NCI-H1105 (cell line): ENCODE measurements around the gene GAL3ST1.
"Not testable (repeated sequence)": the region's sequence is repeated elsewhere in the genome, so short reads cannot be mapped to it uniquely, and the experiment has no call there.

Experiments used
- DNase-seq: peaks from one replicate; lab custom pipeline; 2025; lab: John Stamatoyannopoulos, UW

The GAL3ST1 gene, protein sequence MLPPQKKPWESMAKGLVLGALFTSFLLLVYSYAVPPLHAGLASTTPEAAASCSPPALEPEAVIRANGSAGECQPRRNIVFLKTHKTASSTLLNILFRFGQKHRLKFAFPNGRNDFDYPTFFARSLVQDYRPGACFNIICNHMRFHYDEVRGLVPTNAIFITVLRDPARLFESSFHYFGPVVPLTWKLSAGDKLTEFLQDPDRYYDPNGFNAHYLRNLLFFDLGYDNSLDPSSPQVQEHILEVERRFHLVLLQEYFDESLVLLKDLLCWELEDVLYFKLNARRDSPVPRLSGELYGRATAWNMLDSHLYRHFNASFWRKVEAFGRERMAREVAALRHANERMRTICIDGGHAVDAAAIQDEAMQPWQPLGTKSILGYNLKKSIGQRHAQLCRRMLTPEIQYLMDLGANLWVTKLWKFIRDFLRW

DNA sequence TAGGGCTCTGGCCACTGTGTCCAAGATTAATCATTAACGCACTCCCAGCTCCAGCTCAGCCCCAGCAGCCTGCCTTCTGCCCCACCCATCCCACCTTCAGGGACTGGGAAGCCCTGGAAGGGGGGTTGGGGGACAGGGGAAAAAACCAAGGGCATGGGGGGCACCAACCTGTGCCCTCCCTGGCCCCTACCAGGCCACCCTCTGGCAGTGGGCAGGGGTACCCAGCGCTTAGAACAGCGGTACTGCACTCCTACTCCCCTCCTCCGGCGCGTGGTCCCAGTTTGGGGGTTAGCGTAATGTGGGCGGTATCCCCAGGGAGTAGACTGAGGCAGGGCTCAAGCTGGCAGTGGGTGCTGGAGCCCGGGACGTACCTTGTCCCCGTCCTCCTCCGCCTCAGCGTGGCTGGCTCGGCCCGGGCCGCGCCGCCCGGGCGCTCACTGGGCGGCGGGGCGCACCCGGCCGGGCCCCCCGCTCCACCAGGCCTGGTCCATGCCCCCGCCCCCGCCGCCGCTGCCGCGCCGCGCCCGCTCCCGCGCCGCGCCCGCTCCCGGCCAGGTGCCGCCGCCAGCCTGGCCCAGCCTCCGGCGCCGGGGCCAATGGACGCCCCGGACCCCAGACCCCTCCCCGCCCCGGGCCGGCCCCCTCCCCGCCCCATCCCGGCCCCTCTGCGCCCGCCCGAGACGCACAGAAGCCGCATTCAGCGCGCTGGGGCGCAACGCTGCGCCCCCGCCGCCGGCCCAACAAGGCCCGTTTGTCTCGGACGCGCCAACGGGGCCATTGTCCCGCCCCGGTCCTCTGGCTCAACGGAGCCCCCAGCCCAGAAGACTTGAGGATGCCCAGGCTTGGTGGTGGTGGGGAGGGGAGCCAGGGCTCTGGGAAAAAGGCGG, at the start of gene GAL3ST1:
GAL3ST1 (minus strand) TSS at position 571 of the 887 bp plus-strand sequence. CDS start 17,273 bp downstream, outside the sequence.
- DNase-seq = peak; percentile 8

DNA sequence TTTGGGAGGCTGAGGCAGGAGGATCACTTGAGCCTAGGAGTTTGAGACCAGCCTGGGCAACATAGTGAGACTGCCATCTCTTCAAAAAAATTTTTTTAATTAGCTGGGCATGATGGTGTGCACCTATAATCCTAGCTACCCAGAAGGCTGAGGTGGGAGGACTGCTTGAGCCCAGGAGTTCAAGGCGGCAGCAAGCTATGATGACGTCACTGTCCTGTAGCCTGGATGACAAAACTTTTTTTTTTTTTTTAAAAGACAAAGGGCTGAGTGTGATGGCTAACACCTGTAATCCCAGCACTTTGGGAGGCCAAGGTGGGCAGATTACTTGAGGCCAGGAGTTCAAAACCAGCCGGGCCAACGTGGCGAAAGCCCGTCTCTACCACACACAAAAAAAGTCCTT, 45.4 kb upstream of the GAL3ST1 start:
- not testable (repeated sequence) for DNase-seq

DNA sequence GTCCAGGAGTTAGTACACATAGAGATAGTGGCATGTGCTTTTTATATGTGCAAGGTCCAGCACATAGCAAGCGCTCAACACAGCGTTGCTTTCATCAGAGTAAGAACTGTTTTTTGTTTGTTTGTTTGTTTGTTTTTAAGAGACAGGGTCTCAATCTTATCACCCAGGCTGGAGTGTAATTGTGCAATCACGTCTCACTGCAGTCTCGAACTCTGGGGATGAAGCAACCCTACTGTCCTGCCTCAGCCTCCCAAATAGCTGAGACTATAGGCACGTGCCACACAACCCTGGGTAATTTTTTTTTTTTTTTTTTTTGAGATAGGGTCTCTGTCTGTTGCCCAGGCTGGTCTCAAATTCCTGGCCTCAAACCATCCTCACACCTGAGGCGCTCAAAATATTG, 43.4 kb upstream of the GAL3ST1 start:
- no peak for DNase-seq

DNA sequence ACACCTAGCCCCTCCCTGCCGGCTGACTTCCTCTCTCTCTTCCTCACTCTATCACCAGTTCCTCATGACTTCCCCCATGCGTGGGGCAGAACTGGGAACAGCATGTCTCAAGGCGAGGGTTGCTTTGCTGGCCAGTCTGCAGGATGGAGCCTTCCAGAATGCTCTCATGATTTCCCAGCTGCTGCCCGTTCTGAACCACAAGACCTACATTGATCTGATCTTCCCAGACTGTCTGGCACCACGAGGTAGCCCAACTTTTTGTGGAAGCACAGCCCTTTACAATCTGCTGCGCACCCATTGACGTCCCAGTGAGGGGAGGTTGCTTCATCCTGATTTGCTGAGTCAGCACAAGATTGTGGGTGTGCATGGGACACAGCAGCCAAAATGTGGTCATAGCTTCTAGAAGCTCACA, 41.1 kb upstream of the GAL3ST1 start:
- no peak for DNase-seq

DNA sequence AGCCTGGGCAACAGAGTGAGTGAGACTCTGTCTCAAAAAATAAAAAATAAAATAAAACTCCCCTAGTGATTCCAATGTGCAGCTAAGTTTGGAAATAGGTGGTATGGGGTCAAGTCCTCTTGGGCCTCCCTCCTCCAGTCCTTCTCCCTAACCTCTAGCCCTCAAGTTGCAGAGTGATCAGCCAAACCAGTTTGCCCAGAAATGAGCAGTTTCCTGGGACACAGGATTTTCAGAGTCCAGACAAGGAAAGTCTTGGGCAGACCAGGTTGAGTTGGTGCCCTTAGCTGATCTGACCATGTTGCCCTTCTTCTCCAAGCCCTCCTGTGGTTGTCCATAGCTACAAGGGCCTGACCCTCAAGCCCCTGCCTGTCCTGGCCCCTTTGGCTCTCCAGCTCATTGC, 40.4 kb upstream of the GAL3ST1 start:
- DNase-seq = no peak

DNA sequence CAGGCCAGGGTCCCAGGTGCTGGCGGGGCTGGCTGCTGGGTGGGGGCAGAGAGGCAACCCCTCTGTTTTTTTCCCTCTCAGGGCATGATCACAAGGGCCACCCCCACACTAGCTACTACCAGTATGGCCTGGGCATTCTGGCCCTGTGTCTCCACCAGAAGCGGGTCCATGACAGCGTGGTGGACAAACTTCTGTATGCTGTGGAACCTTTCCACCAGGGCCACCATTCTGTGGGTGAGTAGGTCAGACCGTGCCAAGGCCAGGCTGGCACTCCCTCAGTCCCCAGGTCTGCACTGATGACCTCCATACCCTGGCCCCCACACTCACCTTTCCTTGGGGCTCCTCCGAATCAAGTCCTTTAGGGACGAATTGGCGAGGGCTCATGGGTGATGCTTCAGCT, 39.8 kb upstream of the GAL3ST1 start:
- DNase-seq = no peak

DNA sequence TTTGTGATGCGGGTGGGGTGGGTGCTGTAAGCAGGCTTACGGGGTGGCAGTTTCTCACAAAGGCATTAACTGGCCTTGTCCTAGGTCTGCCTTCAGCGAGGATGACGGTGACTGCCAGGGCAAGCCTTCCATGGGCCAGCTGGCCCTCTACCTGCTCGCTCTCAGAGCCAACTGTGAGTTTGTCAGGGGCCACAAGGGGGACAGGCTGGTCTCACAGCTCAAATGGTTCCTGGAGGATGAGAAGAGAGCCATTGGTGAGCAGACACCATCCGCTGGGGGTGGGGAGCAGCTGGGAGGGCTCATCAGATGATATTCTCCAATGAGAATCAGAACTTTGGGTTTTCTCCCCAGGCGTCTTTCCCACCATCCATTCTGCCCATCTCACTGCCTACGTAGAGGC, 38.3 kb upstream of the GAL3ST1 start:
- DNase-seq = no peak

DNA sequence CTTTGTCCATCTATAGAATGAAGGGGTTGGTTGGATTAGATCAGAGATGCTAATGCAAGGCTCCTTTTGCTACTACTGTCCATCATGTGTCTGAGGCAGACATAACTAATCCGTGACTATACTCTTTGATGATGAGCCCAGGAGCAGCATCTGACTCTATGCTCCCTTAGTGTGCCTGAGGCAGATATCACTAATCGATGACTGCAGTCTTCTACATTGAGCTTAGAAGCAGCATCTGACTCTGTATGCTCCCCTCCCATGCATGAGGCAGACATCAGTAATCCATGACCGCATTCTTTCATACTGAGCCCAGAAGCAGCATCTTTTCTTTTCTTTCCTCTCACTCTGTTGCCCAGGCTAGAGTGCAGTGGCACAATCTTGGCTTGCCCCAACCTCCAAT, 36.7 kb upstream of the GAL3ST1 start:
- DNase-seq = no peak

DNA sequence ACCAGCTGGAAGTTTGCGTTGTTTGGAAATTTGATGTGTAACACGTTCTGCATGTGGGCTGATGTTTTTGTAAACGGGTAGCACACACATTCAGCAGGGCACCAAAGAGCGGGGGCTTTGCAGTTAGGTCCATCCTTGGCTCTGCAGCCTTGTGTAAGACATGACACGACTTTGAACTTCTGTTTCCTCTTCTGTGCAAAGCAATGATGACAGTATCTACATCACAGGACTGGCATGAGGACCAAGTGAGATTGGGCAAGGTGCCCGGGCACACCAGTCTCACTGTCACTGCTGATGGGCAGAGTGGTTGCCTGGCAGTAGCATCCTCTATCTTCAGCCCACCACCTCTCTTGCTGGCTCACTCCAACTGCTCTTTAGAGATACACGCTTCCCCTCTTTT, 35.8 kb upstream of the GAL3ST1 start:
- no peak for DNase-seq

DNA sequence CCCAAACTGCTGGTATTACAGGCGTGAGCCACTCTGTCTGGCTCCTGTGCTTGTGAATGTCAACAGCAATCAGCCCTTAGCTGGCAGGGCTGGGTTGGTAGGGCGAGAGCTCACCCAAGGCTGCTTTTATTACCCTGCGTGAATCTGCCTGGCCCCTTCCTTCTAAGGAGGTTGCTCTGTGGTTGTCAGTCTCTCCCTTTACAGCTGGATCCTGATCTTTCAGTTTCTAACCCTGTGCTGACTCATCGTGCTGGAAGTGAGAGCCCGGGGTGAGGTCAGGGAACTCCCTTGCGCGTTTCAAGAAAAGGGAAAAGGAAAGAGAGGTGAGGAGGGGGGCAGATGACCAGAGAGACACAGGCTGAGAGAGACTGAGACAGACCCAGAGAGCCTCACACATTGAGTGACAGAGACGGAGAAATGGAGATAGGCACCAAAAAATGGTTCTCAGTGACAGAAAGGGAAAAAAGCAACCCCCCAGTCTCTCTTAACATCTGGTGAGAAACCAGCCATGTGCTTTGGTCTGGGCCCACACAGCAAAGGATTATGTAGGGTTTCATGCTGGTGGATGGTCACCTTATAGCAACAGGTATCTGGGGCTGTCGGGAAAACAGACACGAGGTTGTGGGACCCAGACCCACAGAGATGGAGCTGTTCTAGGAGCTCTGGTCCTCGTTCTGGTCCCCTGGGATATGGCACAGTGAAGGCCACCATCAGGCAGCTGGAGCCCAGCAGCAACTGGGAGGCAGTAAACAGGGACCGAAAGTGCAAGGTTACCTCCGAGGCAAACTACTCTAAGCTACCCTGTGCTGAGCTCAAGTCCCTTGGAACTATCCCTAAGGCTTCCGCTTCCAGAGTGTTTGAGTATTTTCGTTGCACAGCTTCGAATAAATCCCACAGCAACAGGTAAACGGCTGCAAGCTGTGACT, 35.1 kb upstream of the GAL3ST1 start:
- DNase-seq = no peak

DNA sequence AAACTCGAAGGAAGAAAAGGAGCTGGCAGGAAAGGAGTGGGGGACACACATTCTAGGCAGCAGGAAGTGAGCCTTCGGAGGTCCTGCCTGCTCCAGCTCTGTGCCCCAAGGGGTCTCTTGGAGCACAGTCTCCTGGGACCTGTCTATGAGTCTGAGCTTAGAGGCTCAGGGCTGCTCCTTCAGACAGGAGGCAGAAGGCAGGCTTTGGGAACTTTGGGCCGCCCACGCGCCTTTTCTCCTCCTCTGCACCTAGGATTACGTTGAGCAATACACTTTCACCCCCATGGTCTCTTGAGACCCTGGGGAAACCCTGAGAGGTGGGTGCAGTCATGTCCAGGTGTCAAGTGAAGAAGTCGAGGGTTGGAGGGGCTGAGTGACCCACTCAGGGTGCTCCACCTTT, 33.5 kb upstream of the GAL3ST1 start:
- no peak for DNase-seq

DNA sequence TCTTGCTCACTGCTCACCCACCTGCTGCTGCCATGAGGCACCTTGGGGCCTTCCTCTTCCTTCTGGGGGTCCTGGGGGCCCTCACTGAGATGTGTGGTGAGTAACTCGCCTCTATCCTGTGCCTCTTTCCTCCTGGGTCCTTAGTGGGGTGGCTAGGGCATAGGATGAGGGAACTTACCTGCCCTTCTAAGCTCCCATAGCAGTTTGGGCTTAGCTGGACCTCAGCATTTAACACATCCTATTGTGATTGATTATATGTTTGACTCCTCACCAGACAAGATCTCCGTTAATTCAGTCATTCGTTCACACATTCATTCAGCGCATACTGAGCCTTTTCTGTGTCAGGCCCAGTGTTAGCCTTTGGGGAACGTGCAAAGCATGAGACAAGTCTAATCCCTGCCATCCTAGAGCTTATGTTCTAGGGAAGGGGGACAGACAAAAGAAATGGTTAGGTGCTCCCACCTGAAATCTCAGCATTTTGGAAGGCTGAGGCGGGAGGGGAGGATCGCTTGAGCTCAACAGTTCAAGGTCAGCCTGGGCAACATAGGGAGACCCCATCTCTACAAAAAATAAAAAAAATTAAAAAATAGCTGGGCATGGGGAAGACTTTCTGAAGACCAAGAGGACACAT, 33.0 kb upstream of the GAL3ST1 start:
- no peak for DNase-seq

DNA sequence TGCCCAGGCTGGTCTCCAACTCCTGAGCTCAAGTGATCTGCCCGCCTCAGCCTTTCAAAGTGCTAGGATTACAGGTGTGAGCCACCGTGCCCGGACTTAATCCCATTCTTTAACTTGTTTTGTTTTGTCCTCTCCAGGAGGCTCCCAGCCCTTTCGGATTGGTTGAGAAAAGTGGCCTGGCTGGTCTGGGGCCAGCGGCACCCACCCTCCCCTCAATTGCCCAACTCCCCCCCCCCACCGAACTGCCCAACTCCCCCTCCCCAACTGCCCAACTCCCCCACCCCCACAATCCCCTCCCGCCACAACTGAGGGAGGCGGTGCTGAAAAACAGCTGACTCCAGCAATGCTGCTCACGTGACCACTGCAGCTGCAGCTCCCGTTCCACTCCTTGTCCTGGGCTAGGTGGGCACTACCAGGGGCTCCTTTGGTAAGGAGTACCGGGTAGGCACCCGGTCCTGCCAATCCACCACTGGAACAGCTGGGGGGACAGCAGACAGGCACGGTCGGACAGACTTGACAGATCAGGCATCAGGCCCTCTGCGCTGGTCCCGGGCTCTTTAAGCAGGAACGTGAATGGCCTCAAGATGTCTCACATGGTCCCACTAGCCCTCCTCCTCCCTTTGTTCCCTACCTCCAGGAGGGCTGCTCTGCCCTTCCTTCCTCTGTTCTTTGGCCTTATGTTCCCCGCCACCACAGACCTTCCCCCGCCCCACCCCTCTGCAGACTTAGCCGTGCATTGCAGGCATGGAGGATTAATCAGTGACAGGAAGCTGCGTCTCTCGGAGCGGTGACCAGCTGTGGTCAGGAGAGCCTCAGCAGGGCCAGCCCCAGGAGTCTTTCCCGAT, 32.2 kb upstream of the GAL3ST1 start, which contains the start of gene TCN2:
TCN2 (plus strand) TSS at position 720 of the 845 bp plus-strand sequence. CDS start 158 bp downstream, outside the sequence.
- peak; percentile 78 for DNase-seq

DNA sequence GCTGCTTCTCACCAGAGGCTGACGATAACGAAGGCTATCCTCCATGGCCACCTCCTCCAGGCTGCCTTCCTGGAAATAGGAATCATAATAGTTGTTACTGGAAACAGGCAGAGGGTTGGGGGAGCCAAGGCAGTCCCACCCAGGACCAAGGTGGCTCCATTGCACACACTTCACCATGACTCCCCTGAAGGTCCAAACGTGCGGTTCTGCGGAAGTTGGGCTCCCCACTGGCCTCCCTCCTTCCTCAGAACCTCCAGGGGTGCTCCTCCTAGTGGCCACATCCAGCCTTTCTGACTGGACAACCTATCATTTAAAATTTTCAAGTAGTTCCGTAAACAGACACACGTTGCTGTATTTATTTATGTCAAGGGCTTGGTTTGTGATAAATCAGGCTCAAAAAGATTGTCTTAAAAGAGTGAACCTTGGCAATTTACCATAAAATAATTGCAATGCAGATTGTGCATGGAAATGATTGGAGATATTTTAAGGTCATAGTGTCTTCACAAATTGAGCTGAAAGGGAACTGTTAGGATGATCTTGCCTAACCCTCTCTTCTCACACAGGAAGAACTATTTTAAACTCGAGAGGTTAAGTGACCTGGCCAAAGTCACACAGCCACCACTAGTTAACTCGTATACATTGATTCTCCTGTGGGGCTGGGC, 31.1 kb upstream of the GAL3ST1 start:
- peak; percentile 3 for DNase-seq

DNA sequence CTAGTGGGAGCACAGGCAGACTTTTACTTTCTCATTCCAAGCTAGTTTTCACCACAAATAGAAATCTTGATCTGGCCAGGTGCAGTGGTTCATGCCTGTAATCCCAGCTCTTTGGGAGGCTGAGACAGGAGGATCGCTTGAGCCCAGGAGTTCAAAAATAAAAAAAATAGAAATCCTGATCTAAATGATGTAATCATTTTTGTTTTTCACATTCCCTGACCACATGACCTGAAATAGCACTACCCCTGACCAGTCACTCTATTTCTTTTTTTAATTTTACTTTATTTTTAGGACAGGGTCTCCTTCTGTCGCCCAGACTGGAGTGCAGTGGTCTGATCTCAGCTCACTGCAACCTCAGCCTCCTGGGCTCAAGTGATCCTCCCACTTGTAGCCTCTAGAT, 30.3 kb upstream of the GAL3ST1 start:
- DNase-seq = no peak

DNA sequence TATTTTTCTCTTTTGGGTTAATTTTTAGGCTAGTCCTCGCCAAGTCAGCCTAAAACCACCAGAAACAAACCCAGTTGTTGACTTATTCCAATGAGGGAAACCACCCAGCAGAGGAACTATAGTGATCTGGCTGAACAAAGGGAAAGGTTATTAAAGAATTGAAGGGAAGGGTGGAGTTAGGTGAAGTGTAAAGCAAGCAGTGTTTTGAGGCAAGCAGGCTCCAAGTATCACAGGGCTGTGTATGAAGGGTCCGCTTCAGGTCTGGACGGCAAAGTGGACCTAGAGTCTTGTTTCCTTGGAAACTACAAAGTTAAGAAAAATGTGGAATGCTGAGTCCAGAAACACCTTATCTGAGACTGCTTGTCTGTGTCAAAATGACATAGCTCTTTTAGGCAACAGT, 29.3 kb upstream of the GAL3ST1 start:
- DNase-seq = no peak

DNA sequence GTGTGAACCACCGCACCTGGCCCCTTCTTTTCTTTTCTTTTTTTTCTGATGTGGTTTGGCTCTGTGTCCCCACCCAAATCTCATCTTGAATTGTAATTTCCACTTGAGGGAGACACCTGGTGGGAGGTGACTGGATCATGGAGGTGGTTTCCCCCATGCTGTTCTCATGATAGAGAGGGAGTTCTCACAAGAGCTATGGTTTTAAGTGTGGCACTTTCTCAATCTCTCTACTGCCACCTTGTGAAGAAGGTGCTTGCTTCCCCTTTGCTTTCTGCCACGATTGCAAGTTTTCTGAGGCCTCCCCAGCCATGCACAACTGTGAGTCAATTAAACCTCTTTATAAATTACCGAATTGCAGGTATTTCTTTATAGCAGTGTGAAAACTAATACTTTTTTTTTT, 27.6 kb upstream of the GAL3ST1 start:
- no peak for DNase-seq

DNA sequence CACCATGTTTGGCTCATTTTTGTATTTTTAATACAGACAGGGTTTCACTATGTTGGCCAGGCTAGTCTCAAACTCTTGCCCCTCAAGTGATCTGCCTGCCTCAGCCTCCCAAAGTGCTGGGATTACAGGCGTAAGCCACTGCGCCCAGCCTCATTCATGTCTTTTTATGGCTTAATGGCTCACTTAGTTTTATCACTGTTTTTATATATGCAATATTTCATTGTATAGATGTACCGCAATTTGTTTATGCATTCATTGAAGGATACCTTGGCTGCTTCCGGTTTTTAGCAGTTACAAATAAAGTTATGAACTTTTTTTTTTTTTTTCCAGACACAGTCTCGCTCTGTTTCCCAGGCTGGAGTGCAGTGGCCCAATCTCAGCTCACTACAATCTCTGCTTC, 27.0 kb upstream of the GAL3ST1 start:
- no peak for DNase-seq

DNA sequence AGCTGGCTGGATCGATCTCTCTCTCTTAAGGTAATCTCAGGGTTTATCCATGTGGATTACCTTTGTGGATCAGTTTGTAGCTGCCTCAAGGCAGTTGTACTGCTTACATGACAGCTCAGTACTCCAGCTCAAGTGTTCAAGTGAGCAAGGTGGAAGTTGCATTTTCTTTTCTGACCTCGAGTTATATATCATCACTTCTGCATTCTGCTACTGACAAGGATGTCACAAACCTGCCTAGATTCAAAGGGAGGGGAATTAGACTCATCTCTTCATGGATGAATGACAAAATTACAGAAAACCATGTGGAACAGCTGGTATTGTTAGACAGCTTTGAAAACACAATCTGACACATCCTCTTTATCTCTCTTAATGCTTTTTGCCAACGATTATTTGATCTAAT, 26.5 kb upstream of the GAL3ST1 start:
- DNase-seq = no peak

DNA sequence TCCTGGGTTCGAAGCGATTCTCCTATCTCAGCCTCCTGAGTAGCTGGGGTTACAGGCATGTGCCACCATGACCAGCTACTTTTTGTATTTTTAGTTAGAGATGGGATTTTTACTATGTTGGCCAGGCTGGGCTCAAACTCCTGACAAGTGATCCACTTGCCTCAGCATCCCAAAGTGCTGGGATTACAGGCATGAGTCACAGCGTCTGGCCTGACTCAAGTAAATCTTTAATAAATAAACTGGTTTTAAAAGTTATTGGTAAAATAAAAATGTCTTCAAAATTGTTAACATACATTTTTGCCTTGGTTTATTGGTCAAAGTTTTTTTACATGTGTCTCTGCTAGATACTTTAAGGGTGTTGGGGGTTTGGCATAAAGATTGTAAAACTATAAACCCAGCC, 24.5 kb upstream of the GAL3ST1 start:
- DNase-seq = no peak
